Lower leg skin (tissue), 3 donors: ENCODE data around the gene P2RY8.

Experiments
- POLR2A ChIP-seq, 2 donors: fragments of 450-650 bp; IDR thresholded peaks; one replicate each; pipeline ENCODE4 v1.6.1; 2016 to 2017; ENCODE audit warnings: antibody characterized with exemption in 2 of 2, mild to moderate bottlenecking in 1 of 2, moderate library complexity in 1 of 2
- TF ChIP-seq, protein P1 (sequence below), 3 donors: fragments of 450-650 bp; IDR thresholded peaks; one replicate each; pipeline ENCODE4 v1.5.1; 2016; ENCODE audit warnings: antibody characterized with exemption in 3 of 3, mild to moderate bottlenecking in 3 of 3, moderate library complexity in 2 of 3

DNA sequence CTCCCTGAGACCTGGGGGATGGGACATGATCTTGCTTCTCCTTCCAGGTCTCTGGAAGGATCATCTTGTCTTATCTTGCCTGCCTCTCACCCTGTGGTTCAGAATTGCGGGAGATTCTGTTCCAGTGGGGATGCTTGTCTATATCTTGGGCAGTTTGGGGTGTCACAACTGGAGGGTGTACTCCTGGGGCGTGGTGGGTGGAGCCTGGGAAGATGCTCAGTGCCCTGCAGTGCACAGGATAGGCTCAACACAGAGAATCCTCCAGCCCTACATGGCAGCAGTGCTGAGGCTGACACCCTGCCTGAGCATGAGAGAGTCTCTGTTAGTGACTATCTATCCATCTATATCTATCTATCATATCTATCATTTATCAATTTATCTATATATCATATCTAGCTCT lies 7.7 kb downstream of the P2RY8 start:
- TF ChIP-seq, protein P1, sequence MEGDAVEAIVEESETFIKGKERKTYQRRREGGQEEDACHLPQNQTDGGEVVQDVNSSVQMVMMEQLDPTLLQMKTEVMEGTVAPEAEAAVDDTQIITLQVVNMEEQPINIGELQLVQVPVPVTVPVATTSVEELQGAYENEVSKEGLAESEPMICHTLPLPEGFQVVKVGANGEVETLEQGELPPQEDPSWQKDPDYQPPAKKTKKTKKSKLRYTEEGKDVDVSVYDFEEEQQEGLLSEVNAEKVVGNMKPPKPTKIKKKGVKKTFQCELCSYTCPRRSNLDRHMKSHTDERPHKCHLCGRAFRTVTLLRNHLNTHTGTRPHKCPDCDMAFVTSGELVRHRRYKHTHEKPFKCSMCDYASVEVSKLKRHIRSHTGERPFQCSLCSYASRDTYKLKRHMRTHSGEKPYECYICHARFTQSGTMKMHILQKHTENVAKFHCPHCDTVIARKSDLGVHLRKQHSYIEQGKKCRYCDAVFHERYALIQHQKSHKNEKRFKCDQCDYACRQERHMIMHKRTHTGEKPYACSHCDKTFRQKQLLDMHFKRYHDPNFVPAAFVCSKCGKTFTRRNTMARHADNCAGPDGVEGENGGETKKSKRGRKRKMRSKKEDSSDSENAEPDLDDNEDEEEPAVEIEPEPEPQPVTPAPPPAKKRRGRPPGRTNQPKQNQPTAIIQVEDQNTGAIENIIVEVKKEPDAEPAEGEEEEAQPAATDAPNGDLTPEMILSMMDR (IDR thresholded peaks at IDR 0.05): no peak
- TF ChIP-seq POLR2A (IDR thresholded peaks at IDR 0.05): no peak
